Embryonic facial prominence (tissue), 1 donor: ENCODE data around the gene MAP7.
"Not testable (repeated sequence)": the region's sequence is repeated elsewhere in the genome, so short reads cannot be mapped to it uniquely, and the experiment has no call there.

Experiments used
- DNase-seq: peaks from one replicate; pipeline ENCODE4 v3.0.0-alpha.2; 2016; ENCODE audit errors: extremely low spot score

The MAP7 gene

GRCh38 chr6:136503303-136504029, 46.8 kb downstream of the MAP7 start:
- no peak for DNase-seq

- no peak for DNase-seq
Measured at GRCh38 chr6:136502786-136503185, 47.4 kb downstream of the MAP7 start.

- DNase-seq, result no peak
Measured at GRCh38 chr6:136501514-136501913, 48.7 kb downstream of the MAP7 start.

- no peak for DNase-seq
Measured at GRCh38 chr6:136501096-136501495, 49.1 kb downstream of the MAP7 start.

- DNase-seq, result no peak
Measured at GRCh38 chr6:136500414-136500813, 49.8 kb downstream of the MAP7 start.

GRCh38 chr6:136499370-136499769, 50.9 kb downstream of the MAP7 start:
- DNase-seq, result no peak

- not testable (repeated sequence) for DNase-seq
Measured at GRCh38 chr6:136496449-136496848, 53.8 kb downstream of the MAP7 start.

- no peak for DNase-seq
Measured at GRCh38 chr6:136494710-136495109, 55.5 kb downstream of the MAP7 start.

GRCh38 chr6:136494059-136494458, 56.2 kb downstream of the MAP7 start:
- no peak for DNase-seq

GRCh38 chr6:136492409-136492808, 57.8 kb downstream of the MAP7 start:
- DNase-seq, result no peak

GRCh38 chr6:136491754-136492153, 58.5 kb downstream of the MAP7 start:
- DNase-seq, result no peak

GRCh38 chr6:136491251-136491650, 59.0 kb downstream of the MAP7 start:
- no peak for DNase-seq

GRCh38 chr6:136489689-136490033, 60.6 kb downstream of the MAP7 start:
- DNase-seq, result not testable (repeated sequence)

- DNase-seq, result no peak
Measured at GRCh38 chr6:136487759-136488425, 62.3 kb downstream of the MAP7 start.

GRCh38 chr6:136486357-136486756, 63.9 kb downstream of the MAP7 start:
- DNase-seq, result no peak

- no peak for DNase-seq
Measured at GRCh38 chr6:136483906-136484305, 66.3 kb downstream of the MAP7 start.

- not testable (repeated sequence) for DNase-seq
Measured at GRCh38 chr6:136483005-136483404, 67.2 kb downstream of the MAP7 start.

GRCh38 chr6:136477548-136477947, 72.7 kb downstream of the MAP7 start:
- no peak for DNase-seq

- DNase-seq, result no peak
Measured at GRCh38 chr6:136475686-136476085, 74.5 kb downstream of the MAP7 start.

- no peak for DNase-seq
Measured at GRCh38 chr6:136474241-136474640, 76.0 kb downstream of the MAP7 start.

- DNase-seq, result no peak
Measured at GRCh38 chr6:136471922-136472321, 78.3 kb downstream of the MAP7 start.

- no peak for DNase-seq
Measured at GRCh38 chr6:136471372-136471771, 78.8 kb downstream of the MAP7 start.

- DNase-seq, result no peak
Measured at GRCh38 chr6:136470044-136470443, 80.2 kb downstream of the MAP7 start.

- DNase-seq, result no peak
Measured at GRCh38 chr6:136469154-136469553, 81.1 kb downstream of the MAP7 start.
